Esophagus muscularis mucosa (tissue), 4 donors: ENCODE measurements around the gene GLI3. TPM values are rescaled to one million over a fixed set of nuclear protein-coding genes. Genes with fewer than 3 reads are reported as not detected.
"Not testable (repeated sequence)": the region's sequence is repeated elsewhere in the genome, so short reads cannot be mapped to it uniquely, and the experiment has no call there.

Source experiments
- DNase-seq: peaks from one replicate; pipeline ENCODE4 v3.0.0-alpha.2; 2017; ENCODE audit errors: extremely low spot score
- H3K27ac ChIP-seq, 4 donors: fragments of 200-600 bp; sonication (generic); replicated peaks in 1 of 4; 1 replicate in 3 of 4; 2 replicates in 1 of 4; pipeline ENCODE4 v1.5.1; 2016 to 2019; ENCODE audit warnings: mild to moderate bottlenecking in 1 of 4
- H3K27me3 ChIP-seq, 4 donors: fragments of 200-600 bp; sonication (generic); one replicate each; pipeline versions ENCODE4 v1.5.1 to v1.6.0; 2016 to 2019
- H3K36me3 ChIP-seq, 4 donors: fragments of 200-600 bp; sonication (generic); one replicate each; pipeline ENCODE4 v1.5.1; 2016 to 2019
- H3K4me1 ChIP-seq, 4 donors: fragments of 200-600 bp; sonication (generic); one replicate each; pipeline ENCODE4 v1.5.1; 2016 to 2019
- H3K4me3 ChIP-seq, 4 donors: fragments of 200-600 bp; sonication (generic); 1 replicate in 2 of 4; 2 replicates in 2 of 4; pipeline ENCODE4 v1.5.1; 2016 to 2019; ENCODE audit warnings: mild to moderate bottlenecking in 4 of 4, moderate library complexity in 1 of 4
- H3K9me3 ChIP-seq, 4 donors: fragments of 200-600 bp; sonication (generic); 1 replicate in 3 of 4; 2 replicates in 1 of 4; pipeline ENCODE4 v1.5.1; 2016 to 2019
- EP300 ChIP-seq: sonication (generic); formaldehyde crosslinking; IDR thresholded peaks from one replicate; pipeline ENCODE4 v1.6.1; 2017; ENCODE audit warnings: antibody characterized with exemption
- POLR2A ChIP-seq: fragments of 450-650 bp; IDR thresholded peaks from one replicate; pipeline ENCODE4 v1.6.1; 2017; ENCODE audit warnings: antibody characterized with exemption, moderate library complexity, mild to moderate bottlenecking, low read depth
- POLR2AphosphoS5 ChIP-seq, 2 donors: sonication (generic); formaldehyde crosslinking; IDR thresholded peaks; one replicate each; pipeline ENCODE4 v1.6.1; 2017; ENCODE audit warnings: antibody characterized with exemption in 2 of 2
- WGBS: methylation state at CpG from one replicate; pipeline ENCODE4 v1.1.5; 2018; 5-methylcytosine and 5-hydroxymethylcytosine counted together
- intact Hi-C: fragments of 100-400 bp; cut with DNase I; formaldehyde crosslinking; loops from one replicate; pipeline ENCODE4 v1.15.1; 2023
- total RNA-seq, 4 donors: library from RNA; depleted of rRNA; stranded (reverse); fragments of >200 nt; gene quantifications; one replicate each; pipeline versions ENCODE4 v1.1.0 to v1.2.1, GENCODE V29; 2016
- TF ChIP-seq, protein P1 (sequence below), 3 experiments: fragments of 200-600 bp in 2 of 3; fragments of 450-650 bp in 1 of 3; sonication (generic) in 2 of 3; IDR thresholded peaks; one replicate each; pipeline ENCODE4 v1.5.1; 2017 to 2019; ENCODE audit warnings: antibody characterized with exemption in 3 of 3, mild to moderate bottlenecking in 2 of 3, moderate library complexity in 1 of 3

Gene GLI3
- total RNA-seq, 4 donors from 2014 or later: 11.7 to 17.8 (median 13.3) TPM

DNA sequence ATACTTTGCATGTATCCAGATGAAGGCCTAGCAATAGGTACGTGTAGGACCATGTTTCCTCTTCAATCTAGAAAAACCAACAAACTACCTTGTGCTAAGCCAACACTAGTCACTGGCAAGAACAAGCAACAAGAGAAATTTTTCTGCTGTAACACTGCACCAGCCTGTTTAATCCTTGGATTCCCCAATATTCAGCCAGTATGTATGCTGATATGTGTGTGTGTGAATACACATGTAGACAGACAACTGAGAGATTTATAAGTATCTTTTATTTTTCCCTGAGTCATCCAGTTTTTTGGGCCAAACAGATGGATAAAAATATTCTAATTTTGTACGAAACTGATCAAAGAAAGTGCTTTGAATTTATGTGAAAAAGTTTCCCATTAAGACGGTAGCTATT lies 26.2 kb downstream of the GLI3 start:
- H3K9me3 ChIP-seq: no peaks in the 10 kb centered on the region
- no peaks in the 10 kb centered on the region for H3K36me3 ChIP-seq
- intact Hi-C loops: loop anchor here (10.0 kb wide), 1 partner anchor 106 kb away; no protein-coding TSS in a partner anchor
- no peak overlapping the region for H3K4me3 ChIP-seq
- H3K27me3 ChIP-seq: no peaks in the 10 kb centered on the region
- DNase-seq: no peak
- no peak overlapping the region for H3K27ac ChIP-seq
- WGBS: 67% methylated on average over 3 of the region's 3 CpGs
- TF ChIP-seq, protein P1, sequence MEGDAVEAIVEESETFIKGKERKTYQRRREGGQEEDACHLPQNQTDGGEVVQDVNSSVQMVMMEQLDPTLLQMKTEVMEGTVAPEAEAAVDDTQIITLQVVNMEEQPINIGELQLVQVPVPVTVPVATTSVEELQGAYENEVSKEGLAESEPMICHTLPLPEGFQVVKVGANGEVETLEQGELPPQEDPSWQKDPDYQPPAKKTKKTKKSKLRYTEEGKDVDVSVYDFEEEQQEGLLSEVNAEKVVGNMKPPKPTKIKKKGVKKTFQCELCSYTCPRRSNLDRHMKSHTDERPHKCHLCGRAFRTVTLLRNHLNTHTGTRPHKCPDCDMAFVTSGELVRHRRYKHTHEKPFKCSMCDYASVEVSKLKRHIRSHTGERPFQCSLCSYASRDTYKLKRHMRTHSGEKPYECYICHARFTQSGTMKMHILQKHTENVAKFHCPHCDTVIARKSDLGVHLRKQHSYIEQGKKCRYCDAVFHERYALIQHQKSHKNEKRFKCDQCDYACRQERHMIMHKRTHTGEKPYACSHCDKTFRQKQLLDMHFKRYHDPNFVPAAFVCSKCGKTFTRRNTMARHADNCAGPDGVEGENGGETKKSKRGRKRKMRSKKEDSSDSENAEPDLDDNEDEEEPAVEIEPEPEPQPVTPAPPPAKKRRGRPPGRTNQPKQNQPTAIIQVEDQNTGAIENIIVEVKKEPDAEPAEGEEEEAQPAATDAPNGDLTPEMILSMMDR (IDR thresholded peaks at IDR 0.05): no peak
- TF ChIP-seq POLR2A (no peak), EP300 (no peak), POLR2AphosphoS5 (IDR thresholded peaks at IDR 0.05) (no peak)
- peaks cover 0 to 37% (median 17%) of the 10 kb centered on the region in 4 donors for H3K4me1 ChIP-seq

DNA sequence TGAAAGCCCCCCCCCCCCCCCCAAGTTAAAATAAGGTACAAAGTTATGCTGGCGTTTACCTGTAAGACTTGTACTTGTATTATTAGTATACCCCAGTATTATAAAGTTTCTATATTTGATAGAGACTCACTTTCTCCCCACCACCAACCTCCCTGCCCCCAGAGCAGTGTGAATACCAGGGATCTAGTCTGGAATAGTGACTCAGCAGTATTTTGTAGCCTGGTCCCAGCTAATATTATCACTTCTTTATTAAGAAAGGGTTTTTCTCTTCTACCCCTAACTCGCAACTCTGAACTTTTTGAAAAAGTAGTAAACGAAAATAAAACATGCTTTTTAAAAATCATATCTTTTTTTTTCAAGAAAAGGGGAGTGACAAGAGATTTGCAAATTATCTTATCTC lies 26.7 kb downstream of the GLI3 start:
- H3K27ac ChIP-seq: no peak overlapping the region
- H3K36me3 ChIP-seq: no peaks in the 10 kb centered on the region
- peaks cover 0 to 37% (median 18%) of the 10 kb centered on the region in 4 donors for H3K4me1 ChIP-seq
- WGBS: 88% methylated on average over 3 of the region's 3 CpGs
- no peaks in the 10 kb centered on the region for H3K9me3 ChIP-seq
- H3K27me3 ChIP-seq: no peaks in the 10 kb centered on the region
- H3K4me3 ChIP-seq: no peak overlapping the region
- TF ChIP-seq, protein P1 (IDR thresholded peaks at IDR 0.05): no peak
- TF ChIP-seq POLR2A (no peak), EP300 (no peak), POLR2AphosphoS5 (IDR thresholded peaks at IDR 0.05) (no peak)
- intact Hi-C loops: loop anchor here (10.0 kb wide), 1 partner anchor 106 kb away; no protein-coding TSS in a partner anchor
- DNase-seq: no peak

DNA sequence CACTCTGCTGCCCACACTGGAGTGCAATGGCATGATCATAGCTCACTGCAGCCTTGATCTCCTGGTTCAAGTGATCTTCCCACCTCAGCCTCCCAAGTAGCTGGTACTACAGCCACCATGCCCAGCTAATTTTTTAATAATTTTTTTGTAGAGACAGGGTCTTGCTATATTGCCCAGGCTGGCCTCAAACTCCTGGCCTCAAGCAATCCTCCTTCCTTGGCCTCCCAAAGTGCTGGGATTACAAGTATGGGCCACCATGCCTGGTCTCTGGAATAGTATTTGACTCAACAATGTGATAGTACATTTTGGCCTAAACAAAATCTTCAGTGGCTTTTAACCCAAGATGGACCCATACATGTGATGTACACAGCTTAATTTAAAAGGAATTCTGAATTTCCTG lies 27.9 kb downstream of the GLI3 start:
- H3K9me3 ChIP-seq, H3K4me3 ChIP-seq, intact Hi-C loops, H3K27ac ChIP-seq, H3K36me3 ChIP-seq, H3K27me3 ChIP-seq, DNase-seq: not testable (repeated sequence)
- H3K4me1 ChIP-seq: peaks cover 0 to 37% (median 18%) of the 10 kb centered on the region in 4 donors

DNA sequence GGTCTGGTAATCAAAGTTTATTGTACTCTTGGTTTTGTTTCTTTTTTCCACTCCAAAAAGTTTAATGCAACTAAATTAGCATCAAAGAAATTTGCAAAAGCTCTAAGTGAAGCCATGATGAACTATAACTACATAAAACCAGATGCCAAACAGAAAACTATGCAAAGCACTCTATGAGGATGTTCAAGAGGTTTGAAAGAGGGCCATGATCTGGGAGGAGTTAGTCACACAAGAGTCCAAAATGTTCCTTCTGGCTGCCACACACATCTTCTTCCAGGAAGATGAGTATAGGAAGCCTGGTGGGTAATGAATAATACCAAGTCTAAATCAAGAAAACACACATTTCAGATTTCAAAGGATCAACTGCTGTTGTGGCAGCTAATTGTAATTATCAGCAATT lies 28.4 kb downstream of the GLI3 start:
- Histone ChIP-seq H3K27ac (no peak overlapping the region), H3K9me3 (no peaks in the 10 kb centered on the region), H3K4me1 (peaks cover 0 to 37% (median 18%) of the 10 kb centered on the region in 4 donors), H3K27me3 (no peaks in the 10 kb centered on the region), H3K36me3 (no peaks in the 10 kb centered on the region), H3K4me3 (no peak overlapping the region)
- intact Hi-C loops: no loop called here
- DNase-seq: no peak
- no peak for TF ChIP-seq EP300
- TF ChIP-seq POLR2AphosphoS5 (IDR thresholded peaks at IDR 0.05): no peak
- TF ChIP-seq, protein P1 (IDR thresholded peaks at IDR 0.05): no peak
- no peak for TF ChIP-seq POLR2A

DNA sequence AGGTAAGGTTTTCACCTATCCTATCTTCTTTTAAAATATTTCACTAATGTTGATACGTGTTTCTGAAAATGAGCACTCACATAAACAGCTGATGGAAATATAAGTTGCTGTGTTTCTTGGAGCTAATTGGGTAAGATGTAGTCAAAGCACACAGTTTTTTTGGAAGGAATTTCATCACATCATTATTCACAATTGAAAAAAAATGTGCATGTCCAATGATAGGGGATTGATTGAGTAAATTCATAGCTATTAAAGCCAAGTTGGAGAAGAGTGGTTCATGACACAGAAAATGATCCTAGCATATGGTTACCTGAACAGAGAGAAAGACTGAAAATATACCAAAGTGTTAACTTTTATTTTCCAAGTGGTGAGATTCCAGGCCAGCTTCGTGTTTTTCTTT lies 29.6 kb downstream of the GLI3 start:
- Histone ChIP-seq H3K4me3 (no peak overlapping the region), H3K36me3 (no peaks in the 10 kb centered on the region), H3K4me1 (peaks cover 0 to 37% (median 18%) of the 10 kb centered on the region in 4 donors), H3K27me3 (no peaks in the 10 kb centered on the region), H3K9me3 (no peaks in the 10 kb centered on the region), H3K27ac (no peak overlapping the region)
- intact Hi-C loops: no loop called here
- 81% methylated on average over 2 of the region's 2 CpGs for WGBS
- TF ChIP-seq POLR2A (no peak), EP300 (no peak), POLR2AphosphoS5 (IDR thresholded peaks at IDR 0.05) (no peak)
- TF ChIP-seq, protein P1 (IDR thresholded peaks at IDR 0.05): no peak
- DNase-seq: no peak
